ENCODE data around the gene PTBP3. TPM values are rescaled to one million over a fixed set of nuclear protein-coding genes. Genes with fewer than 3 reads are reported as not detected.

The PTBP3 gene
- total RNA-seq, 1 experiment from 2014 or later, result 141 TPM

GRCh38 chr9:112308588-112308987 lies 24.8 kb downstream of the PTBP3 start:
- no peaks in the 10 kb centered on the region for H3K27me3 ChIP-seq (ENCODE audit: insufficient read depth, low read depth)
- no peaks in the 10 kb centered on the region for H3K9me2 ChIP-seq (ENCODE audit: insufficient read depth)
- TF ChIP-seq EZH2 (IDR thresholded peaks at IDR 0.05; ENCODE audit: low read depth) (no peak), CTCF (conservative IDR thresholded peaks at IDR 0.05) (no peak)
- H3K27ac ChIP-seq, result no peak overlapping the region
- no TSS peak for BruUV-seq (replicated peaks)
- intact Hi-C loops (cut with micrococcal nuclease; ENCODE audit: unreplicated experiment), result no loop called here
- POLR2A ChIA-PET (ENCODE audit: unreplicated experiment), result interaction anchor here (0.7 kb wide), 1 partner anchor 11 kb away, joined by 3 read pairs; no protein-coding TSS in a partner anchor
- H3K4me1 ChIP-seq (replicated peaks; ENCODE audit: insufficient read depth), result no peaks in the 10 kb centered on the region
- no peak for DNase-seq
- CTCF ChIA-PET, result no interaction called here
- H3K4me2 ChIP-seq, result no peak overlapping the region
- no peaks in the 10 kb centered on the region for H3K9me3 ChIP-seq (ENCODE audit: insufficient read depth, low read depth)
- H3K4me3 ChIP-seq, result no peak overlapping the region
- H3K79me2 ChIP-seq (ENCODE audit: low read depth), result peaks cover 94% of the 10 kb centered on the region
- peaks cover 15% of the 10 kb centered on the region; the same call in 1 of the 2 replicates for H3F3A ChIP-seq (ENCODE audit: insufficient read depth, low read depth)
- no peak overlapping the region for H2AFZ ChIP-seq
- peaks cover 35% of the 10 kb centered on the region for H4K20me1 ChIP-seq (ENCODE audit: insufficient read depth)
- H3K36me3 ChIP-seq (ENCODE audit: low read depth), result no peaks in the 10 kb centered on the region; the same call in 1 of the 2 replicates

GRCh38 chr9:112301420-112301819 lies 32.0 kb downstream of the PTBP3 start:
- no peak for DNase-seq
- BruUV-seq (replicated peaks), result no TSS peak
- H3F3A ChIP-seq (ENCODE audit: insufficient read depth, low read depth), result peaks cover 14% of the 10 kb centered on the region
- H4K20me1 ChIP-seq (ENCODE audit: insufficient read depth), result peaks cover 23% of the 10 kb centered on the region
- intact Hi-C loops (cut with micrococcal nuclease; ENCODE audit: unreplicated experiment), result no loop called here
- no peak overlapping the region for H3K4me3 ChIP-seq
- POLR2A ChIA-PET (ENCODE audit: unreplicated experiment), result no interaction called here
- H3K9me3 ChIP-seq (ENCODE audit: insufficient read depth, low read depth), result no peaks in the 10 kb centered on the region
- H3K79me2 ChIP-seq (ENCODE audit: low read depth), result peaks cover 95% of the 10 kb centered on the region
- peaks cover 15% of the 10 kb centered on the region for H3K36me3 ChIP-seq (ENCODE audit: low read depth)
- CTCF ChIA-PET, result no interaction called here
- no peak for TF ChIP-seq EZH2 (IDR thresholded peaks at IDR 0.05; ENCODE audit: low read depth)
- TF ChIP-seq CTCF (conservative IDR thresholded peaks at IDR 0.05), result no peak
- H3K27ac ChIP-seq, result no peak overlapping the region
- H3K4me2 ChIP-seq, result no peak overlapping the region
- no peak overlapping the region for H2AFZ ChIP-seq
- no peaks in the 10 kb centered on the region for H3K4me1 ChIP-seq (replicated peaks; ENCODE audit: insufficient read depth)
- no peaks in the 10 kb centered on the region for H3K27me3 ChIP-seq (ENCODE audit: insufficient read depth, low read depth)
- no peaks in the 10 kb centered on the region for H3K9me2 ChIP-seq (ENCODE audit: insufficient read depth)

GRCh38 chr9:112299514-112299913 lies 33.9 kb downstream of the PTBP3 start:
- peaks cover 20% of the 10 kb centered on the region for H3K36me3 ChIP-seq (ENCODE audit: low read depth)
- DNase-seq, result no peak
- peaks cover 94% of the 10 kb centered on the region for H3K79me2 ChIP-seq (ENCODE audit: low read depth)
- peaks cover 14% of the 10 kb centered on the region for H3F3A ChIP-seq (ENCODE audit: insufficient read depth, low read depth)
- H3K9me2 ChIP-seq (ENCODE audit: insufficient read depth), result no peaks in the 10 kb centered on the region
- H3K4me1 ChIP-seq (replicated peaks; ENCODE audit: insufficient read depth), result no peaks in the 10 kb centered on the region
- no peak for TF ChIP-seq CTCF (conservative IDR thresholded peaks at IDR 0.05)
- TF ChIP-seq EZH2 (IDR thresholded peaks at IDR 0.05; ENCODE audit: low read depth), result no peak
- peaks cover 30% of the 10 kb centered on the region for H4K20me1 ChIP-seq (ENCODE audit: insufficient read depth)
- no TSS peak for BruUV-seq (replicated peaks)
- no peaks in the 10 kb centered on the region for H3K9me3 ChIP-seq (ENCODE audit: insufficient read depth, low read depth)
- intact Hi-C loops (cut with micrococcal nuclease; ENCODE audit: unreplicated experiment), result no loop called here
- H3K4me2 ChIP-seq, result no peak overlapping the region
- no peak overlapping the region for H3K4me3 ChIP-seq
- ChIA-PET CTCF (no interaction called here), POLR2A (ENCODE audit: unreplicated experiment) (no interaction called here)
- no peak overlapping the region for H3K27ac ChIP-seq
- H2AFZ ChIP-seq, result no peak overlapping the region
- H3K27me3 ChIP-seq (ENCODE audit: insufficient read depth, low read depth), result no peaks in the 10 kb centered on the region
